ENCODE data around the gene PRLR. TPM values are rescaled to one million over a fixed set of nuclear protein-coding genes. Genes with fewer than 3 reads are reported as not detected.
A peak's percentile ranks its signal among the peaks of the same experiment; 100 is the strongest.

The PRLR gene
- total and polyA plus RNA-seq, 2 of the 13 experiments (the other 11 are each of a cell fraction or from before 2014, with no cell fraction given) = 12.2 to 13.3 TPM

DNA sequence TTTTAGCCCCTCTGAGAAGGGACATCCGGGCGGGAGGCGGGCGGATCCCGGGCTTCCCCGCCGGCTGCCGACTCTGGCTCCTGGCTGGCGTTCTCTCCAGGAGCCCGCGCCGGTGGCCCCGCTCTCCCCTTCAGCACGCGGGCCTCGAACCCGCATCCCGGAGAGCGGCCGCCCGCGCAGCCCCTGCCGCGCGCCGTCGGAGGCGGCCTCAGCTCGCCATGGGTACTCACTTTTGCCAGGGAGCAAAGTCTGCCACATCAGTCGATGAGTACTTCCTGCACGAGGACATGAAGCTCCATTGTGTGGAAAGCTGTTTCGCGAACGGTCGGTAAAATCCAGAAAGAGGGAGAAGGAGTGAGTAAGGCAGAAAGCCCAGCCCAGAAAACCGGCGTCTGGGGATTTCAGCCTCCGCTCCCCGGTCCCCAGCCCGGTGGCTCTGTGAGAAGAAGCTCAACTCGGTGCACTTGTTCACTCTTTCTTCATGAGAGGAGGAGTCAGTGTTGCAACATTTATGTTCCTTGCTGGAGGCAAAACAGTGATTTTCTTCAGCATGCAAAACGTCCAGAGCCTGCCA, at the start of gene PRLR (continued):
- TF ChIP-seq ZNF138 (CRISPR knock-in tag; IDR thresholded peaks at IDR 0.05; ENCODE audit: low read depth) (no peak), GPBP1L1 (CRISPR knock-in tag; IDR thresholded peaks at IDR 0.05) (no peak), ZNF790 (CRISPR knock-in tag; IDR thresholded peaks at IDR 0.05; ENCODE audit: borderline replicate concordance) (no peak), KLF9 (CRISPR knock-in tag; IDR thresholded peaks at IDR 0.05; ENCODE audit: low read depth) (no peak), SIN3B (IDR thresholded peaks at IDR 0.05; ENCODE audit: low read length) (no peak), PBX3 (CRISPR knock-in tag; IDR thresholded peaks at IDR 0.05; ENCODE audit: borderline replicate concordance) (no peak), ZSCAN30 (CRISPR knock-in tag; IDR thresholded peaks at IDR 0.05) (no peak), MAFK (conservative IDR thresholded peaks at IDR 0.05 in 1 of 2, IDR thresholded peaks at IDR 0.05 in 1 of 2; ENCODE audit: low read length in 2 of 2) (no peak), IKZF4 (CRISPR knock-in tag; IDR thresholded peaks at IDR 0.05; ENCODE audit: borderline replicate concordance, low read depth, not compliant biosample characterization) (no peak), ZNF263 (CRISPR knock-in tag; IDR thresholded peaks at IDR 0.05) (peak; percentile 59; the same call in 1 of the 2 replicates), HMGA1 (CRISPR knock-in tag; conservative IDR thresholded peaks at IDR 0.05) (no peak), BHLHE40 (IDR thresholded peaks at IDR 0.05; ENCODE audit: low read length) (peak; percentile 45; the same call in 1 of the 2 replicates), NR2F1 (CRISPR knock-in tag; IDR thresholded peaks at IDR 0.05) (no peak), NFE2L1 (CRISPR knock-in tag; IDR thresholded peaks at IDR 0.05; ENCODE audit: borderline replicate concordance) (no peak), ZNF607 (CRISPR knock-in tag; IDR thresholded peaks at IDR 0.05; ENCODE audit: borderline replicate concordance) (0 out of 2 replicates have a peak, but pooled peaks have one; percentile 57), KLF6 (CRISPR knock-in tag; IDR thresholded peaks at IDR 0.05) (peak; percentile 48; the same call in 1 of the 2 replicates)
- TF ChIP-seq, protein P1, sequence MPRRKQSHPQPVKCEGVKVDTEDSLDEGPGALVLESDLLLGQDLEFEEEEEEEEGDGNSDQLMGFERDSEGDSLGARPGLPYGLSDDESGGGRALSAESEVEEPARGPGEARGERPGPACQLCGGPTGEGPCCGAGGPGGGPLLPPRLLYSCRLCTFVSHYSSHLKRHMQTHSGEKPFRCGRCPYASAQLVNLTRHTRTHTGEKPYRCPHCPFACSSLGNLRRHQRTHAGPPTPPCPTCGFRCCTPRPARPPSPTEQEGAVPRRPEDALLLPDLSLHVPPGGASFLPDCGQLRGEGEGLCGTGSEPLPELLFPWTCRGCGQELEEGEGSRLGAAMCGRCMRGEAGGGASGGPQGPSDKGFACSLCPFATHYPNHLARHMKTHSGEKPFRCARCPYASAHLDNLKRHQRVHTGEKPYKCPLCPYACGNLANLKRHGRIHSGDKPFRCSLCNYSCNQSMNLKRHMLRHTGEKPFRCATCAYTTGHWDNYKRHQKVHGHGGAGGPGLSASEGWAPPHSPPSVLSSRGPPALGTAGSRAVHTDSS (CRISPR knock-in tag; conservative IDR thresholded peaks at IDR 0.05) = no peak
- TF ChIP-seq, protein P2, sequence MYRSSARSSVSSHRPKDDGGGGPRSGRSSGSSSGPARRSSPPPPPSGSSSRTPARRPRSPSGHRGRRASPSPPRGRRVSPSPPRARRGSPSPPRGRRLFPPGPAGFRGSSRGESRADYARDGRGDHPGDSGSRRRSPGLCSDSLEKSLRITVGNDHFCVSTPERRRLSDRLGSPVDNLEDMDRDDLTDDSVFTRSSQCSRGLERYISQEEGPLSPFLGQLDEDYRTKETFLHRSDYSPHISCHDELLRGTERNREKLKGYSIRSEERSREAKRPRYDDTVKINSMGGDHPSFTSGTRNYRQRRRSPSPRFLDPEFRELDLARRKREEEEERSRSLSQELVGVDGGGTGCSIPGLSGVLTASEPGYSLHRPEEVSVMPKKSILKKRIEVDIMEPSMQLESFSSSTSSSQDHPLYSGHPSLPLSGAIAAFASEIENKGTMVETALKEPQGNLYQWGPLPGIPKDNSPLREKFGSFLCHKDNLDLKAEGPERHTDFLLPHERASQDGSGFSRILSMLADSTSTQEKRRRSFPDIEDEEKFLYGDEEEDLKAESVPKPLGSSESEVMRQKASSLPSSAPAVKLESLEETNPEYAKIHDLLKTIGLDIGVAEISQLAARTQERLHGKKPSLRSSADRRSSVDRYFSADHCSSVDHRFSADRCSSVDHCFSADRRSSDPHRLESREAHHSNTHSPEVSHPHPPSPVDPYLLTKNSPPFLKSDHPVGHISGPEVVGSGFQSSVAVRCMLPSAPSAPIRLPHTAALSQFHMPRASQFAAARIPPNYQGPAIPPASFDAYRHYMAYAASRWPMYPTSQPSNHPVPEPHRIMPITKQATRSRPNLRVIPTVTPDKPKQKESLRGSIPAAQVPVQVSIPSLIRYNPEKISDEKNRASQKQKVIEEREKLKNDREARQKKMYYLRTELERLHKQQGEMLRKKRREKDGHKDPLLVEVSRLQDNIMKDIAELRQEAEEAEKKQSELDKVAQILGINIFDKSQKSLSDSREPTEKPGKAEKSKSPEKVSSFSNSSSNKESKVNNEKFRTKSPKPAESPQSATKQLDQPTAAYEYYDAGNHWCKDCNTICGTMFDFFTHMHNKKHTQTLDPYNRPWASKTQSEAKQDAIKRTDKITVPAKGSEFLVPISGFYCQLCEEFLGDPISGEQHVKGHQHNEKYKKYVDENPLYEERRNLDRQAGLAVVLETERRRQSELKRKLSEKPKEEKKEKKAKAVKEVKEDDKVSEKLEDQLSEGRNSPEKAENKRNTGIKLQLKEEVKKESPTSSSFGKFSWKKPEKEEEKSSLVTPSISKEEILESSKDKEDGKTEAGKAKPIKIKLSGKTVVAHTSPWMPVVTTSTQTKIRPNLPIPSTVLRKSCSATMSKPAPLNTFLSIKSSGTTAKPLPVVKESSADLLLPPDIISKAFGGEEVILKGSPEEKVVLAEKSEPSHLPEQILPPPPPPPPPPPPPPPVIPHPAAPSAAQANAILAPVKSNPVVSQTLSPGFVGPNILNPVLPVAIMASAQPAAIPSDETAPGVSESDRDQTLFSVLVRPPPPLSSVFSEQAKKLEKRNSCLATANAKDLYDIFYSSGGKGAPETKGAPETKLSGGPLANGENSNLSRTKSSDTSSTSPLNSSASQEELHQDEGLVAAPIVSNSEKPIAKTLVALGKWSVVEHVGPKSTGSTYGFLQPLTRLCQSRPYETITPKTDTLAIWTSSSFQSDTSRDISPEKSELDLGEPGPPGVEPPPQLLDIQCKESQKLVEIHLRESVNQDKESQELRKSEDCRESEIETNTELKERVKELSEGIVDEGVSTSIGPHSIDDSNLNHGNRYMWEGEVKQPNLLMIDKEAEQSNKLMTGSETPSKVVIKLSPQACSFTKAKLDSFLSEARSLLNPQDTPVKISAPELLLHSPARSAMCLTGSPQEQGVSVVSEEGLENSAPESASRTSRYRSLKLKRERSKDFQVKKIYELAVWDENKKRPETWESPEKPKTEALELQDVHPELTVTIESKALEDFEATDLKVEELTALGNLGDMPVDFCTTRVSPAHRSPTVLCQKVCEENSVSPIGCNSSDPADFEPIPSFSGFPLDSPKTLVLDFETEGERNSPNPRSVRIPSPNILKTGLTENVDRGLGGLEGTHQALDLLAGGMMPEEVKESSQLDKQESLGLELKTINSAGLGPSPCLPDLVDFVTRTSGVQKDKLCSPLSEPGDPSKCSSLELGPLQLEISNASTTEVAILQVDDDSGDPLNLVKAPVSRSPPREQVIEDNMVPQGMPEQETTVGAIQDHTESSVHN (CRISPR knock-in tag; IDR thresholded peaks at IDR 0.05) = no peak
